Thymus (tissue), 11 donors: ENCODE measurements around the gene C19orf85. TPM values are rescaled to one million over a fixed set of nuclear protein-coding genes. Genes with fewer than 3 reads are reported as not detected.

ENCODE experiments used
- DNase-seq, 9 donors: peaks; one replicate each; pipeline ENCODE4 v3.0.0-alpha.2; 2013; ENCODE audit warnings: low spot score in 9 of 9, low read depth in 6 of 9, missing footprints in 1 of 9
- H3K27ac ChIP-seq, 2 donors: one replicate each; pipeline ENCODE4 v1.5.1; 2013; ENCODE audit warnings: control low read depth in 1 of 2, low read depth in 1 of 2, low read length in 1 of 2, mild to moderate bottlenecking in 1 of 2, moderate library complexity in 1 of 2
- H3K27me3 ChIP-seq, 2 donors: one replicate each; pipeline ENCODE4 v1.5.1; 2013; ENCODE audit warnings: low read length in 1 of 2; ENCODE audit not compliant: control insufficient read depth in 2 of 2, insufficient read depth in 1 of 2
- H3K36me3 ChIP-seq, 2 donors: one replicate each; pipeline ENCODE4 v1.5.1; 2013; ENCODE audit warnings: low read length in 1 of 2, mild to moderate bottlenecking in 1 of 2, moderate library complexity in 1 of 2; ENCODE audit not compliant: control insufficient read depth in 2 of 2, insufficient read depth in 2 of 2
- H3K4me1 ChIP-seq, 2 donors: one replicate each; pipeline ENCODE4 v1.5.1; 2013; ENCODE audit warnings: low read length in 2 of 2; ENCODE audit not compliant: control insufficient read depth in 2 of 2, insufficient read depth in 2 of 2
- H3K4me3 ChIP-seq, 2 donors: one replicate each; pipeline ENCODE4 v1.5.1; 2013; ENCODE audit warnings: low read length in 2 of 2, control low read depth in 1 of 2, mild to moderate bottlenecking in 1 of 2
- H3K9me3 ChIP-seq, 2 donors: one replicate each; pipeline ENCODE4 v1.5.1; 2013; ENCODE audit warnings: low read length in 1 of 2, mild to moderate bottlenecking in 1 of 2; ENCODE audit not compliant: control insufficient read depth in 2 of 2, insufficient read depth in 1 of 2
- WGBS: extraction: QIAGEN DNeasy Blood & Tissue Kit; methylation state at CpG from one replicate; pipeline ENCODE4 v1.1.7; 2013; 5-methylcytosine and 5-hydroxymethylcytosine counted together
- polyA plus RNA-seq: library from polyadenylated mRNA; stranded (reverse); fragments of 200-250 nt; gene quantifications from one replicate; pipeline ENCODE4 v1.2.3, GENCODE V29; 2013
- total RNA-seq: library from RNA; stranded (reverse); fragments of 120-200 nt; gene quantifications from one replicate; pipeline ENCODE4 v1.2.4, GENCODE V29; 2013
- donor health status: healthy.

C19orf85 gene
- total and polyA plus RNA-seq, 2 donors = not detected

DNA sequence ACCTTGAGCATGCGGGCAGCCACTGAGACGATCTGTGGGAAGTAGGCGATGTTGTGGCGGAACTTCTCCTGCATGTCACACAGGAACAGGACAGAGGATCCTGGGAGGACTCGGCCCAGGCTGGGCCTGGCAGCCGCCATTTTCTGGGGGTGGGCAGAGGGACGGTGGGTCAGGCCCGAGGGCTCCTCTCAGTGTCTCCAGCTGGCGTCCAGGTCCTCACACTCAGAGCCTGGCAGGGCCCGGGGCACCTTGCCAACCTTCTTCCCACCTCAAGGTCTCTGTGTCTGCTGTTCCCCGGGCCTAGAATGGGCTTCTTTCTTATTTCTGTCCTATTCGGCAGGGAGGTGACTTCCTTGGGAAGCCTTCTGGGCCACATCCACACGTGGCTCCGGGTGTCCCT lies 8.2 kb downstream of the C19orf85 start:
- peaks cover 12 to 27% of the 10 kb centered on the region in 2 donors for H3K27me3 ChIP-seq
- peaks cover 1 to 3% of the 10 kb centered on the region in 2 donors for H3K9me3 ChIP-seq
- H3K36me3 ChIP-seq = peaks cover 0 to 4% of the 10 kb centered on the region in 2 donors
- H3K4me1 ChIP-seq = peaks cover 20 to 21% of the 10 kb centered on the region in 2 donors
- no peak overlapping the region for H3K4me3 ChIP-seq
- H3K27ac ChIP-seq = no peak overlapping the region
- no peak for DNase-seq
- 96% methylated on average over 14 of the region's 14 CpGs for WGBS

DNA sequence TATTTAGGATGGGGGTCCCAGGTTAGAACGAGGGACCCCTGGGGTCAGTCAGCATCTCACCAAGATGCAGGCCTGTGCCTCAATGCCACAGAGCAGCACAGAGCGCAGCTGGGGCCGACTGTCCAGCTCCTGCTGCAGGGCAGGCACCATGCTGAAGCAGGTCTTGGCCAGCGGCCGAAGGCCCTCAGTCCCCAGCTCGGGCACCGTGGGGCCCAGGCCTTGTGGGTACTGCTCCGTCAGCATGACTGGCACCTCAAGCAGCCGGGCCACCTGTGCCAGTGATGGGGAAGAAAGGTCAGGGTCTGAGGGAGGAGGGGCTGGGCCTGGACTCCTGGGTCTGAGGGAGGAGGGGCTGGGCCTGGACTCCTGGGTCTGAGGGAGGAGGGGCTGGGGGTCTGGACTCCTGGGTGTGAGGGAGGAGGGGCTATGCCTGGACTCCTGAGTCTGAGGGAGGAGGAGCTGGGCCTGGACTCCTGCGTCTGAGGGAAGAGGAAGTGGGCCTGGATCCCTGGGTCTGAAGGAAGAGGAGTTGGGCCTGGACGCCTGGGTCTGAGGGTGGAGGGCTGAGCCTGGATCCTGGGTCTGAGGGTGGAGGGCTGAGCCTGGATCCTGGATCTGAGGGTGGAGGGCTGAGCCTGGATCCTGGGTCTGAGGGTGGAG lies 8.8 kb downstream of the C19orf85 start:
- H3K9me3 ChIP-seq = peaks cover 0 to 1% of the 10 kb centered on the region in 2 donors
- H3K36me3 ChIP-seq = peaks cover 0 to 4% of the 10 kb centered on the region in 2 donors
- DNase-seq = no peak
- WGBS = 97% methylated on average over 11 of the region's 11 CpGs
- no peak overlapping the region for H3K27ac ChIP-seq
- no peak overlapping the region for H3K4me3 ChIP-seq
- H3K4me1 ChIP-seq = peaks cover 14 to 15% of the 10 kb centered on the region in 2 donors
- H3K27me3 ChIP-seq = peaks cover 17 to 34% of the 10 kb centered on the region in 2 donors

DNA sequence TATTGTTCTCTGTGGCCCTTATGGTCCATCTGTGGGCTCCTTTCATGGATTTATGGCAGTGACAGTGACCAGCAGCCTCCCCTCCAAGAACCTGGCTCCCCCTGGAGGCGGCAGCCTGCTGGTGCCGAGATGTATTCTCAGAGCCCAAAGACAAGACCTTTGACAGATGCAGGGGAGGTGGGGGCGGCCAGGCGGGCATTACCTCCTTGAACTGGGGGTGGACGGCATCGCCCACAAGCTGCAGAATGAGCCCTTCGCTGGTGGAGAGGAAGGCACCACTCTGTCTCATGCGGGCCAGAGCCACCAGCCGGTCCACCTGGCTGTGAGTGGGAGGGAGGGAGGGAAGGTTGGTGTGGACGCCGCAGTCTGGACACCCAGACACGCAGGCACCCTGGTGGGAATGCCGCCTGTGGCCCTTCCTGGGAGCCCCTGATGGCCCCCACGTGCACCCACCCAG lies 9.7 kb downstream of the C19orf85 start:
- Histone ChIP-seq H3K27ac (no peak overlapping the region), H3K4me1 (peaks cover 13 to 15% of the 10 kb centered on the region in 2 donors), H3K36me3 (peaks cover 0 to 4% of the 10 kb centered on the region in 2 donors), H3K9me3 (no peaks in the 10 kb centered on the region), H3K27me3 (peaks cover 18 to 41% of the 10 kb centered on the region in 2 donors), H3K4me3 (no peak overlapping the region)
- DNase-seq = peak in 2 of 9 donors; percentile 58 to 62
- WGBS = 84% methylated on average over 14 of the region's 14 CpGs

DNA sequence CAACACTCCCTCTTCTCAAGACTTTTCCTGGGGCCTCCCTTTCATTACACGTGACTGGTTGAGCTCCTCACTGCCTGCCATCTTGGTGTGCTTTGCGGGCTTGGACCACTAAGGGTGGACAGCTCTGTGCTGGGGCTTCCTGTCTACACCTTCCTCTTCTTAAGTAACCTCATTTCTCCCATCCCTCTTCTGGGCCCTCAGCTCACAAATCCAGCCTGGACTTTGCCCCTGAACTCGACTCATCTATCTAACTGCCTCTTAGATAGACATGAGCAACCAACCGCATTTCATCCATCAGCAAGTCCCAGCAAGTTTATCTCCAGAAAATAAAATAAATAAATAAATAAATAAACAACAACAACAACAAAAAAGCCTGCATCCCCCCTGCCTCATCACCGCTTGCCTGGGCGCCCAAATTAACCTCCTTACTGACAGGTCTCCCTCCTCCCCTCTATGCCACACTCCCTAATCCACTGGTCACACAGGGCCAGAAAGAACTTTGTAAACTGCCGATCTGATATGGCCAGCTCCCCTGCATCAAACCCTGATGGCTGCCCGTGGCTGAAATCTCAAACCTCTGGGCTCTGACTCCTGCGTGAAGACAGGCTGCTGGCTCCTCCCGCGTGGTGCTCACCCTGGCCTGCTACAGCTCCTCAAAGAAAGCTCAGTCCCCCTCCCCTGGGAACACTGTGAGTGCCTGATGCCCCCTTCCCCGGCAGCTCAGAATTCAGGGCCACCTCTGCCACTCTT lies 10.9 kb downstream of the C19orf85 start:
- no peak for DNase-seq
- Histone ChIP-seq H3K4me1 (peaks cover 13 to 15% of the 10 kb centered on the region in 2 donors), H3K36me3 (peaks cover 0 to 4% of the 10 kb centered on the region in 2 donors), H3K27ac (no peak overlapping the region), H3K9me3 (no peaks in the 10 kb centered on the region), H3K27me3 (peaks cover 26 to 52% of the 10 kb centered on the region in 2 donors), H3K4me3 (no peak overlapping the region)
- WGBS = 98% methylated on average over 12 of the region's 12 CpGs

DNA sequence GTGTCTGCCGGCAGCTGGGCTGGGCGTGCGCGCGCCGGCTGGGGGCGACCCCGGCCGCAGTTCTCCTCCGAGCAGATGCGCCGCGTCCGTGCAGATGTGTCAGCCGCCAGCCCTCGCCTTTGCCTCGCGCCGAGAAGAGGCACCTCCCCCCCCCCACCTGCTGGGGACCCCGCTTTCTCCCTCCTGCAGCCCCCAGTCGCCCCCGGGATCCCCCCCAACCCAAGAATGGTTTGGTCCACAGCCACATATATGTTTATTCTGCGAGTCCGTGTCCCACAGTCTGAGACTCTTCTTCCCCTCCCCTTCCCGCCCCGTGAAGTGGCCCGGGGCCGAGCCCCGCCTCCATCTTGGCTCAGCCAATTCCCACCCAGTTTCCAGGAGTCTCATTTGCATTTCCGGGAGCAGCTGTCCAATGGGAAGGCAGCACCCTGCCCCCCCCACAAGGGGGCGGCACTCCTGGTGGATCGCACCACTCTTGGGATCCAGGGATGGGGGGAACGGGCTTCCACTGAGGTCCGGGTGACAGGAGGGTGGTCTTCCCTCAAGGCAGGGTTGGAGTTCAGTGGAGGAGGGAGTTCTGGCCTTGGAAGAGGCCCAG lies 11.7 kb downstream of the C19orf85 start:
- WGBS = 26% methylated on average over 34 of the region's 34 CpGs
- Histone ChIP-seq H3K27me3 (peaks cover 26 to 56% of the 10 kb centered on the region in 2 donors), H3K27ac (no peak overlapping the region), H3K4me1 (peaks cover 13 to 15% of the 10 kb centered on the region in 2 donors), H3K9me3 (no peaks in the 10 kb centered on the region), H3K36me3 (peaks cover 0 to 4% of the 10 kb centered on the region in 2 donors), H3K4me3 (peak overlapping the region in 1 of 2 donors; percentile 49)
- peak in 8 of 9 donors; percentile 57 to 88 (median 76) for DNase-seq

DNA sequence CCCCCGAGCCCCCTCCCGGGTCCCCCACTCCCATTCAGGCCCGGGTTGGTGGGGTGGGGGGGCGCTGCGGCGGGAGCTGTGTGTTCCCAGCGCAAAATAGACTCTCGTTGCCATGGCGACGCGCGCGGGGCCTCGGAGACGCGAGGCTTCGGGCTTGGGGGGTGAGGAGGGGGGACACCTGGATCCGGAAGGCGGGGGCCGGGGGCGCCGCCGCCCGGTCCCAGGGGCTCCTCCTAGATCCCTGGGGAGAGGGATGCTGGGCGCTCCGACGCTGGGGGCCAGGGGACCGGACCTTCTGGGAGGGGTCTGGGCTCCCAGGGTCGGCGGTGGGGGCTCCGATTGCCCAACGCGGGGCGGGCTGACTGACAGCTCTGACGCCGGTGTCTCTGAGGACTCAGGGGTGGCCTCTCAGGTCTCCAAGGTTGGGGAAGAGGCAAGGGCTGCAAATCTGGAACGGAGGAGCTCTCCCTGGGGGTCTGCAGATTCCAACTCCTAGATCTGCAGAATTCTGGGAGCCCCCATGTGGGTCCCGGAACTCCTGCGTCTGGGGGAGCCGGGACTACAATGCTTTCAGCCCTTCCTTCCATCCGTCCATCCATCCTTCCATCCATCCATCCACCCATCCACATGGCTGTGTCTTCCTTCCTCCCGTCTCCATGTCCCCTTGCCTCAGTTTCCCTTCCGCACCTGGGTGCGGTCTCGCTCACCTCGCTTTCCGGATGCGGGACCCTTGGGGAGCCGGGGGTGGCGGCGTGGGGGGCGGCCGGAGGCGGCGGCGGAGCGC lies 12.4 kb downstream of the C19orf85 start:
- peaks cover 13 to 15% of the 10 kb centered on the region in 2 donors for H3K4me1 ChIP-seq
- H3K36me3 ChIP-seq = peaks cover 0 to 4% of the 10 kb centered on the region in 2 donors
- WGBS = 5% methylated on average over 57 of the region's 57 CpGs
- H3K9me3 ChIP-seq = no peaks in the 10 kb centered on the region
- peak in 4 of 9 donors; percentile 41 to 72 (median 52) for DNase-seq
- no peak overlapping the region for H3K27ac ChIP-seq
- H3K27me3 ChIP-seq = peaks cover 28 to 63% of the 10 kb centered on the region in 2 donors
- H3K4me3 ChIP-seq = peak overlapping the region; percentile 18 to 49

DNA sequence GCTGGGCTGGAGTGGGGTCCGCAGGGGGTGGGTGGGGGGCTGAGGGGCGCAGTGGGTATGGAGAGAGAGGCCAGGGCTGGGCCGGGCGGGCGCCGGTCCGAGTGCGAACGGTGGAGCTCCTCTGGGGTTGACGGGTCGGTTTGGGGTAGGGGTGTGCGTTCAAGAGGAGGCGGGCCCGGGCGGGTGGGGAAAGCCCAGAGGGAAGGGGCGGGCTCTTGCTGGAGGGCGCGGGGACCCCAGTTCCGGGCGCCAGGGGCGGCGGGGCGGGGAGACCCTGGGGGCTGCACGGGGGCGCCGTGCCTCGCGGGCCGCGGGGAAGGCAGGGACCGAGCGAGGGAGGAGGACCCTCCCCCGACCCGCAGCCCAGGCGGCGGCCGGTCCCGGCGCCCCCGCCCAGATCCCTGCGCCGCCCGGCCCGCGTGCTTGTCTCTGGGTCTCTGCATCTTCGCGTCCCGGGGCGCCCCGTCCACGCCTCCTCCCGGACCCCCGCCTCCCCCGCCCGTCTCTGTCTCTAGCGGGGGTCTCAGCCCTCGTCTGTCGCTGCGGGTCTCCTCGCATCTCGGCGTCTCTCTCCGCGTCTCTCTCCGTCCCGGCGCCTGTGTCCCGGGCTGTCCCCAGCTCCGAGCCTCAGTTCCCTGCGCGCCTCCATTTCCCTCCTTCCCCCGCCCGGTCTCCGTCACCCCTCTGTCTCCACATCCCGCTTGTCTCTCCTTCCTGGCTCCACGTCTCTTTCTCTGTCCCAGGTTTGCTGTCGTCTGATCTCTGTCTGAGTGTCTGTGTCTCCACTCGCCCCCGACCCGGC lies 13.2 kb downstream of the C19orf85 start:
- WGBS = 3% methylated on average over 80 of the region's 80 CpGs
- H3K27ac ChIP-seq = no peak overlapping the region
- H3K36me3 ChIP-seq = peaks cover 0 to 4% of the 10 kb centered on the region in 2 donors
- no peaks in the 10 kb centered on the region for H3K9me3 ChIP-seq
- peaks cover 32 to 71% of the 10 kb centered on the region in 2 donors for H3K27me3 ChIP-seq
- peaks cover 13 to 15% of the 10 kb centered on the region in 2 donors for H3K4me1 ChIP-seq
- peak in 1 of 9 donors; percentile 34 for DNase-seq
- peak overlapping the region; percentile 18 to 49 for H3K4me3 ChIP-seq

DNA sequence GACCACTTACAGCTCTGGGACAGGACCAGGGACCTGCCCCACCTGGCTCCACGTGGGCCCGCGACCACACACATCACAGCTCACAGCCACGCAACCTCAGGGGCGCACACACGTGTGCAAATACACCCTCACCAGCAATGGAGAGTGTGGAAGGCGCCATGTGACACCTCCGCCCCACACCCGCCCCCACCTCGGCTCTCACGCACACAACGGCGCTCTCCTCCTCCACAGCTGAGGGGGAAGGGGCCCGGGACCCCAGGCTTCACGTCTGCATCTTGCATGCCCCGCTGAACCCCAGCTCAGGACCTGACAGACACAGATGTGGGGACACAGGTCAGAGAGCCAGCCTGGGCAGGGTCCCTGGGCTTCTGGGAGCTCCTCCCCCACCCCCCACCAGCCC lies 15.1 kb downstream of the C19orf85 start:
- H3K4me1 ChIP-seq = peaks cover 13 to 15% of the 10 kb centered on the region in 2 donors
- peaks cover 45 to 88% of the 10 kb centered on the region in 2 donors for H3K27me3 ChIP-seq
- H3K27ac ChIP-seq = no peak overlapping the region
- no peaks in the 10 kb centered on the region for H3K36me3 ChIP-seq
- no peaks in the 10 kb centered on the region for H3K9me3 ChIP-seq
- DNase-seq = no peak
- no peak overlapping the region for H3K4me3 ChIP-seq
- WGBS = 43% methylated on average over 16 of the region's 16 CpGs
